Effector CD4-positive, alpha-beta T cell (primary cell): ENCODE results near the gene PTH1R.

Experiments
- DNase-seq: peaks from one replicate; pipeline ENCODE4 v3.0.0-alpha.2; 2020

Gene PTH1R

DNA sequence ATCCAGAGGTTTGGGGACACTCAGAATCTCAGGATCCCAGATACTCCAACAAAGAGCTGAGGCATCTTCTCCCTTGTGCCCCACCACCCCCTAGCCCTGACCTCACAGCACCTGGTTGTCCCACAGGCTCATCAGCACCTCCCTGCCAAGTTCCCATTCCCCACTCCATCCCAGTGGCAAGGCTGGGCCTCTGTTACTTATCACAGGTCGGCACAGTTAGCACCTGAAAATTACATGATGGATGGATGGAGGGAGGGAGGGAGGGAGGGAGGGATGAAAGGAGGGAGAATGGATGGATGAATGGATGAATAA is 27.1 kb upstream of the PTH1R start:
- no peak for DNase-seq

GRCh38 chr3:46851364-46852333 is 25.9 kb upstream of the PTH1R start:
- DNase-seq: no peak

DNA sequence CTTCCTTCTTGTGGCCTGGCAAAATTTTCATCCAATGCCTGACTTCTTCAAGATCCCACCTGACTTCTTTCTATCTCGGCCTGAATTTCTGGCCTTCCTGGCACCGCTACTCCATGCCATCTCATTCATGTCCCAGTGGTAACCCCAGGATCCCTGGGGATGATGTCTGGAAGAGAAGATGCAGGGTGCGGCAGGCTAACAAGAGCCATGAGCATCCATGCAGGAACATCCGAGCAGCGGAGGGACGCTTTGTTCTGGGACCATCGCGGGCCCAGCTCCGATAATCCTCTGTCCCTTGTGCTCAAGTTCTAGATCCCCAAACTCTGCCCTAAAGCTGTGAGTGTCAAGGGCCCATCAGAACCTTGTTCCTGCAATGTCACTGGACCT is 25.2 kb upstream of the PTH1R start:
- no peak for DNase-seq

- no peak for DNase-seq
These were observed 24.6 kb upstream of the PTH1R start for GRCh38 chr3:46852839-46853355.

DNA sequence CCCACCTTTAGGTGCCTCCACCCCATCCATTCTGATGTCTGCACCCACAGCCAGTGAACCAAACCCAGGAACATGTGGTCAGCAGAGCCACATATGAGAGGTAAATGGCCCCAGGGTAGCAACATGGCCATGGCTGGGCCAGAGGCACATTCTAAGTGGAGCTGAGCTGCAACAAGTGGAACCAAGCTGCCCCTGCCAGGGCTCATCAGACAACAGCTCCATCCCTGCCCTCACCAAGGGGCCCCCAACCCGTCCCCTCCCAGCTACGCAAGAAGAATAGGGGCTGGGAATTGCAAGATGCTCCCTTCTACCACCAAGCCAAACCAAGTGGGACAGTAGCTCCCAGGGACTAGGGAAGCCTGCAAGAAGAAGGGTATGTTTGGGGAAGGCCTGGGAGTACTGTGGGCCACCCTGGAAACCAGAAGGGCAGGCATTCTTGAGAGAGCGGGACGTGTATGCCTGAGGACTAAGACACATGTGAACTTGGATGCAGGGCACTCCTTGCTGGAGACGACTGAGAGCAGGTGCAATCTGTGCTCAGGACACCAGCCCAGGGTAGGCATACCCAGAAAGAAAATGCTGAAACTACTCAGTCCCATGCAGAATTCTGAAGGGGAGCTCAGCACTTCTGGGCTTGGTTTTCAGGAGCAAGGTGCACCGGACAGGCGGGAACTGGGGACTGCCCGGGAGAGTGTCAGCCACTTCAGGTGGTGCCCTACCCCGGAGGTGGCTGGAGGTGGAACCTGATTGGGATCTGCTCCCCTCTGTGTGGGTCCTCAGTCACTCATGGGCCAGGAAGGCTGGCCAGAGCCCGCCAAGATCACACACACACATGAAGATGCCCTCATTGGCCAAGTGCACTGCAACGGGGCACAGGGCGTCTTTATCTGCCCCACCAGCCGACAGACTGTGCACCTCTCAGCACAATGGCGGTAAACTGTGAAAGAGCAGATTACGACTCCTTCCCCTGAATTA is 23.8 kb upstream of the PTH1R start:
- DNase-seq: no peak

DNA sequence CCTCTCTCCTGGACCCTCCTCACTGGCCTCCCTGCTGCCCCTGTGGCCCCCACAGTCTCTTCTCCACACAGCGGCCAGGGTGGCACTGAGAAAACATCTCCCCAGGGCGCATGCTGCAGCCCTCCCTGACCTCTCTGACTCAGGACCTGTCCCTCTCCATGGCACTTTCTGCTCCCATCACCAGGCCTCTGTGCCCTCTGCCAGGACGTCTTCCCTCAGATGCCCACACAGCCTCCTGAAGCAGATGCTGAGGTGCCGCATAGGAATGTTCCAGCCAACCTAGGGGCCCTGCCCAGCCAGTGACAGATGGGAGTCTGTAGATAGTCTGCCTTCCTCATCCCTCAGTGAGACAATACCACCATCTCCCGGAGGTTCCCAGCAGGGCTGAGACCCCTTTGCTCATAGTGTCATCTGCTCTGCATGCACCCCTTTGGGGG is 22.9 kb upstream of the PTH1R start:
- no peak for DNase-seq

DNA sequence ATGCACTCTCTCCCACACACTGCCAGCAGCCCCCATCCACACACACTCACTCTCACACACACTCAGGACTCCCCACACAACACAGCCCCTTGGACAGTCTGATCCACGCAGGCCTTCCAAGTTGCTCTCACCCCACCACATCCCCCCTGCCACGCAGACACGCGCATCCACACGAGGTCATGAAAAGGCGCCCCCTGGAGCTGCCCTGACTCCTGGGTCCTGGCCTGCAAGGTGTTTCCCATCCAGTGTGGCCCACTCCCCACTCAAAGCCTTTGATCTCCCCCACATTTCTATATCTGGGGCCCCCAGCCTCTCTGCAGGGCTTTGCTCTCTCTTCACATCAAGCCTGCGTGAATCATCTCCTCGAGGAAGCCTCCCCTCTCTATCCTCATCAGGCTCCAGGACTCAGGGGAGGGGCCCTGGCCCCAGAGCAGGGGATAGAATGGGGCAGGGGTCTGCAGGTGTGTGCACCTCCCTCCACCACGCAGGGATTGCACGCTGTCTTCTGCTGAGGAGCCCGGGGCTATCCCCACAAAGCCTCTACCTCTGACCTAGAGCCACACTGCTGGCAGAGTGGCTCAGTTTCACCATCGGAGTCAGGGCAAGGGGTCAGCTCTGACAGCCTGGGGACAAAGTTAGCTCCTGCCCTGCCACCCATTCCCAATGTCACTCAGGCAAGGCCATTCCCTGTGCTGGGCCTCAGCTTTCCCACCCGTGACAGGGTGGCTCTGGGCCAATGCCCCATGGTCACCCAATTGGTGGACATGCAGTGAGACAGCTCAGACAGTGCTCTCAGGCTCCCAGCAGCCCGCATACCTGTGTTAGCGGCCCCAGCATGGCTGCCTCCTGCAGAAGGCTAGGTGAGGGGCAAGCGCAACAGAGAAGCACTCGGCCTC is 20.7 kb upstream of the PTH1R start:
- no peak for DNase-seq

DNA sequence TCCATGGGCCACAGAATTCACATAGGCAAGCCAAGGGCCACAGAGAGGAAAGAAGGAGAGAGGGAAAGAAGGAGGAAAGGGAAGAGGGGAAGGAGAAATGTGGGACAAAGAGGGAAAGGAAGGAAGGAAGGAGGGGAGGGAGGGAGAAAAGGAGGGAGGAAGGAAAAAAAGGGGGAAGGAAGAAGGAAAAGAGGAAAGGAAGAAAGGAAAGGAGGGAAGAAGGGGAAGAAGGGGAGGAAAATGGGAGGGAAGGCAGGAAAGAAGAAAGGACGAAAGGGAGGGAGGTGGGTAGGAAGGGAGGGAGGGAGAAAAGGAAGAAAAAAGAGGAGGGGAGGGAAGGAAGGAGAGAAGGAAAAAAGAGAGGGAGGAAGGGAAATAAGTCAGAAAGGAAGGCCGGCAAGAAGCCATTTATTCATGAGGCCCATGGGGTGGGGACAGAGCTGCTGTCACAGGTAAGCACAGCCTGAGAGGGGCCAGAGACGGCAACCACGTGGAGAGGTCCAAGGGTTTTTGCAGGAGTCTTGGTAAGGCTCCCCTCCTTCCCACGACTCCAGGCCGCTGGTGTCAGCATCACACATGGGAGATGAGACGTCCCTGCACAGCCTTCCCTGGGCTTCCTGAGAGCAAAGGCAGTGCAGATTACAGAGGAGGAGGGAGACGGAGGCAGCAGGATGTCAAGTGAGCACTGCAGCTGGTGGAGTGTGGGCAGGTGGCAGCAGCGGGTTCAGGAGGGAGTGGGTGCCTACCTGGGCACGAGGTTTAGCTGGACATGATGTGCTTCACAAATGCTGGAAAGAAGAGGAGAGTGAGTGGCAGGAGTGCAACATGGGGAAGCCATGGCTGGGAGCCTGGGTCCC is 19.8 kb upstream of the PTH1R start:
- DNase-seq: no peak

DNA sequence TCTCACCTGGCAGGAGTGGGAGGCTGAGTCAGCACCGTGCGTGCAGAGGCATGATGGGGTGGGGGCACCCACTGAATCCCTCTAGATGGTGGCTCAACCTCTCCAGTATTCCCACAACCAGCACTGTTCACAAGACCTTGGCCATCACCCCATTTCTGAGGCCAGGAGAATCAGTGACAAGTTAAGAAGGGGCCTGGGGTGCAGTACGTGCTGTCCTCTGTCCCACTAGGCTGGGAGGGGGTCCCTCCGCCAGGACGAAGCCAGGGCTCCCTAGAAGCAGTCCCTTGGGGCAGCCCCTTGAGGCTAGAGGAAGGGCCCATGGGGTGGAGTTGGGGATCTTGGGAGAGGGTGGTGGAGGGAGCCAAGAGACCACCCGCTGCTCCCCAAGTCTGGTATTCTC is 19.1 kb upstream of the PTH1R start:
- DNase-seq: no peak

DNA sequence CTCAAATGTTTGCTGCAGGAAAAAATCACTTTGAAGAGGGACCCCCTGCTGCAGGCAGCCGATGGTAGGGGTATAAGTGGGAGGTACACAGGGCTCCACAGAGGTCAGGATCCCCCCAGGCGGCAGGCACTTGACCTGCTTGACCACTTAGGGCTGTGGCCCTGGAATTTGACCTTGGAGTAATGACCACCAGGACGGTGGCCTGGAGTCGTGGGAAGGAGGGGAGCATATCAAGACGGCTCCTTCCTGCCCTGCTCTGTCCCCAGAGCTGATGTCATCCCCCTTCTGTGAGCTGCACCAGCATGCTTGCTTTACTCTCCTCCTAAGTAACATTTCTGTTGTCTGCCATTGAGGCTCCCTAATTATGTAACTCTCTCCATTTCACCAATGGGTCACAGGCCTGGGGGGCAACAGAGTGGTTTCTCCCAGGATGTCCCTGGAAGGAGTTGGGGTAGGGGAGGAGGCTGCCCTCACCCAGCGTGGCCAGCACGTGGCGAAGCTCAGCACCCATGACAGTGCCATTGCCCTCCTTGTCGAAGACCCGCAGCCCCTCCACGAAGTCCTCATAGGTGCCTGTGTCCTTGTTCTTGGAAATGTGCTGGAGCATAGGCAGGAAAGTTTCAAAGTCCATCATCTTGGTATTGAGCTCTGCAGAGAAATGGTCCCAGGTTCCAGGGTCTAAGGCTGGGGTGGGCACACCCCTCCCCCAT is 18.4 kb upstream of the PTH1R start:
- DNase-seq: no peak

DNA sequence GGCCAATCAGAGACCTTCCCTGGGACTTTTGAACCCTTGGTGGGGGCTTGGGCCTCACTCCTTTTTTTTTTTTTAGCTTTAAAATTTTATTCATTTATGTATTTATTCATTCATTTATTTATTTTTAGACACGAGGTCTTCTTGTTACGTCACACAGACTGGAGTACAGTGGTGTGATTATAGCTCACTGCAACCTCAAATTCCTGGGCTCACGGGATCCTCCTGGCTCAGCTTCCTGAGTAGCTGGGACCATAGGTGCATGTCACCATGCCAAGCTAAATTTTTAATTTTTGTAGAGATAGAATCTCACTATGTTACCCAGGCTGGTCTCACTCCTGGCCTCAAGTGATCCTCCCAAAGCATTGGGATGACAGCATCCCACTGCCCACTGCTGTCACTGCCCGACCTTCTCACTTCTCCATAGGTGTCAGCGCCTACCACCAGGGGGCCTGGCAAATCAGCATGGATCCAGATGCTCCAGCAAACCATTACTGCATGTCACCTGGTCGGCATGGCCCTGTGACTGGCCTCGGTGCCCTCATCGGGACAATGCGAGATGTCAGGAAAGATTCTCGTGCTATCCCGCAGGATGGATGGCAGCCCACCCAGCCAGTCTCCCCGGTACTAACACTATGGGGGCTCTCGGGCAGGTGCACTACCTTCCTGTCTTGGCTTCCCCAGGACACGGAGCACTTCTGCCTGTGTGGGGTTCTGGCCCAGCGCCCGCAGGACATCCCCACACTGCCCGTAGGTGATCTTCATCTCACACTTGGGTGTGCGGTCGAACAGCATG is 17.3 kb upstream of the PTH1R start:
- DNase-seq: no peak

- no peak for DNase-seq
These were observed 16.5 kb upstream of the PTH1R start for GRCh38 chr3:46860810-46861604.

DNA sequence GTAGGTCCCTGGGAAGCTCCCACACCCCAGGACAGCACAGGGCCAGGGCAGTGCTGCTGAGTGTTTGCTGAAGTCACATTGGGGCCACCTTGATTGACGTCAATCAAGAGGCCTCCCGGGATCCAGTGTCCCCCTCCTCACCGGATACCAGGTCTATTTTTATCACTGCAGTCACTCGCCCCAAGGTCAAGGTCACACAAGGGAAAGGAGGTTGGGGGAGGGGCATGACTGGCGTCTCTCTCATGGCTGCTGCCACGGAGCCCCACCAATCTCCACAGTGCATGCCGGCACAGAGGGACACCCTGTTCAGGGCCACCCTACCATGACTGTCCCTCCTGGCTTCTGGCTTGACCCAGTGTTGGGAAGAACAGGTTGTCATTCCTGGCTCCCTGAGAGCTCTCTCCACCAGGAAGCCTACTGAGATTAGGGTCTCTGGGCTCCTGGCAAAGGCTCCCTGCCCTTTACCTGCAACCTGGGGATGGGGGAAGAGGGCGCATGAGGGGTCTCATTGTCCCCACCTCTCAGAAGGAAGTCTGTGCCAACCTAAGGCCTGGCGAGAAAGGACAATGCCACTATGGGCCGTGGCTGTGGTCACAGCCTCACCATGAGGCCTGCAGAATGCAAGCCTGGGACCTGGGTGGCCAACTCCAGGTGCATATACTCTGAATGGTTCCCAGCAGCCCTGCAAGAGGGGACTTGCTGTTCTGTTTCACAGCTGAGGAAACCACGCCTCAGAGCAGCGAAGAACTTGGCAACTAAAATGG is 15.7 kb upstream of the PTH1R start:
- DNase-seq: no peak

DNA sequence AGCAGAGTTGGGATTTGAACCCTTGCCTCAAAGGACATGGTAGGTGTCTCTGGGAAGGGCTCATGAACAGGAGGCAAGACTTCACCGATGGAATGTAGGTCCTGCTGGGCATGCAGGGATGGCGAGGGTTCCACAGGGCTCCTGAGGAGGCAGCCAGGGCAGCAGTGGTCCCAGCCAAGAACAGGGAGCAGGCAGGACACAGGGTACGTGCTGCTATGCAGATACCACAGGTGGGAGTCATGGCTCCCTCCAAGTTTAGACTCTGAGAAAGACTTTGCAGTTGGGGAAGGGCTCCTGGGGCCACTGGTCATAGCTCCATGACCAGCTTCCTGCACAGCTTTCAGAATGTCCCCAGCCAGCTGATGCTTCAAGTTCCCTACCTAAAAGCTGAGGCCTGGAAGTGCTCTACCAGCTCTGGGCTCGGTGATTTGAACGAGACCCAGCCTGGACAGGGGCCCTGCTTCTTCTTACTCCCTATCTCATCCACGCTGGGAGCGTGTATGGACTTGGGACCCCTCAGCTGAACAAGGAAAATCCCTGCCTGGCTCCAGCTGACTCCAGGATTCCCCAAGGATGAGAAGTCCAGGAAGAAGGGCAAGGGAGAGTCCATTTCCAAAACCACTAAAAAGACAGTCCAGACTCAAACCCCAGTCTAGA is 15.0 kb upstream of the PTH1R start:
- no peak for DNase-seq

GRCh38 chr3:46863261-46863782 is 14.2 kb upstream of the PTH1R start, which contains the start of gene MYL3:
Gene MYL3 (minus strand): TSS chr3:46863444. CDS start chr3:46863390, 54 bp downstream.
- DNase-seq: no peak

DNA sequence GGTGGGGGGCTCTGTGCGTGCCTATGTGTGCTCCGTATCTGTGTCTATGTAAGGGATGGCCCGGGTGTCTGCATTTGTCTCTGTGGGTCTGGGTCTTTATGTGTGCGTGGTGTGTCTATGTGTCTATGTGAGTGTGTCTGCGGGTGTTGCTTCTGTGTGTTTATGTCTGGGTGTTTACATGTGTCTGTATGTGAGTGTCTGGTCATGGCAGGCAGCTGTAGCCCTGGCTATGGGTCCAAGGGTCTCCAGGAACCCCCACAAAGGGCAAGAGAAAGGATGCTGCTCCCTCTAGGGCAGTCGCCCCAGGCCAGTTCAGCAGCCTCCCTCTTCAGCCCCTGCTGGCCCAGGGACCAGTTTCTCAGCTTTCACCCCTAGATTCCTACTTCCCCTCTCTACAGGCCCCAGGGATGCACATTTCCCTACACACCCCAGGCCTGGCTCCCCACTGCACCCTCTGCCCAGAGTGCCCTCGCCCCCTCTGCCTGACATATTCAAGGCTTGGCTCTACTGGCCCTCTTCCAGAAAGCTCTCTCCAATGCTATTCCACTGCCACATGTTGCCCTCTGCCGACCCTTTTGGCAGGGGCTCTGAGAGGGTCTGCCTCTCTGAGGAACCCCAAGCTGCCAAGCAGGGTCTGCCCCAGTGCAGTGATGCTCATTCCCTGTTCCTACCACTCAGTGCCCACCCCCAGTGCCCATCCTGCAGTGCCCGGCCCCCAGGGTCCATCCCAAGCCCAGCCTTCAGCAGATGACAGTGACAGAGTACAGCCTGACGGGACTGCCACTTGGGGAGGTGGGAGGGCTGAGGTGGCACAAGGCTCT is 13.2 kb upstream of the PTH1R start:
- no peak for DNase-seq
